ENCODE data around the gene POR. TPM values are rescaled to one million over a fixed set of nuclear protein-coding genes. Genes with fewer than 3 reads are reported as not detected.
A peak's percentile ranks its signal among the peaks of the same experiment; 100 is the strongest.

Gene POR
- total and polyA plus RNA-seq, 2 experiments from 2014 or later: 106 to 220 TPM

DNA sequence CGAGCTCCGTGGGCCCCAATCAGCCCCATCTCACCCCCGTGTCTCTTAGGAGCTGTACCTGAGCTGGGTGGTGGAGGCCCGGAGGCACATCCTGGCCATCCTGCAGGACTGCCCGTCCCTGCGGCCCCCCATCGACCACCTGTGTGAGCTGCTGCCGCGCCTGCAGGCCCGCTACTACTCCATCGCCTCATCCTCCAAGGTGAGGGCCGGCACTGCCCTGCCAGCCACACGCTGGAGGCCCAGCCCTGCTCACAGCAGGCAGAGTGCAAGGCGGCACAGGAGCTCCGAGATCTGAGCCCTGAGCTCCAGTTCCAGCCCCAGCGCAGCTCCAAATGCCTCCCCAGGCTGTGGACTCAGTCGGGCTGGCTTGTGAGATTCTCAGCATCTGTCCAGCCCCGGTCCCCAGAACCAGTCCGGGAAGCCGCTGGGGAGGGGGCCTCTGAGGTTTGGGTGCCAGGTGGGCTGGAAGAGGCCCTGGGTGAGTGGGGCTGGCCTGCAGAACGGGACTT lies 70.1 kb downstream of the POR start:
- Histone ChIP-seq H3K4me1 (ENCODE audit: insufficient read depth) (no peaks in the 10 kb centered on the region), H3K4me3 (no peak overlapping the region), H3K4me2 (no peak overlapping the region), H3K36me3 (replicated peaks; ENCODE audit: insufficient read depth, low read depth) (no peaks in the 10 kb centered on the region), H3K9me2 (replicated peaks; ENCODE audit: insufficient read depth) (no peaks in the 10 kb centered on the region), H3K9me3 (ENCODE audit: low read depth) (no peaks in the 10 kb centered on the region), H3K79me2 (no peaks in the 10 kb centered on the region), H3K27me3 (no peaks in the 10 kb centered on the region), H4K20me1 (ENCODE audit: insufficient read depth, poor library complexity, severe bottlenecking) (no peaks in the 10 kb centered on the region), H3K27ac (no peak overlapping the region), H2AFZ (no peak overlapping the region)
- TF ChIP-seq CTCF (IDR thresholded peaks at IDR 0.05; ENCODE audit: poor library complexity): no peak
- TF ChIP-seq EZH2phosphoT487 (IDR thresholded peaks at IDR 0.05; ENCODE audit: low read depth, severe bottlenecking, unreplicated experiment): no peak
- no peak for TF ChIP-seq EZH2 (IDR thresholded peaks at IDR 0.05; ENCODE audit: borderline replicate concordance)
- peak; percentile 3 for DNase-seq (ENCODE audit: low spot score)
- WGBS (ENCODE audit: low lambda C conversion rate, missing lambda C conversion rate): 89% methylated on average over 21 of the region's 21 CpGs

DNA sequence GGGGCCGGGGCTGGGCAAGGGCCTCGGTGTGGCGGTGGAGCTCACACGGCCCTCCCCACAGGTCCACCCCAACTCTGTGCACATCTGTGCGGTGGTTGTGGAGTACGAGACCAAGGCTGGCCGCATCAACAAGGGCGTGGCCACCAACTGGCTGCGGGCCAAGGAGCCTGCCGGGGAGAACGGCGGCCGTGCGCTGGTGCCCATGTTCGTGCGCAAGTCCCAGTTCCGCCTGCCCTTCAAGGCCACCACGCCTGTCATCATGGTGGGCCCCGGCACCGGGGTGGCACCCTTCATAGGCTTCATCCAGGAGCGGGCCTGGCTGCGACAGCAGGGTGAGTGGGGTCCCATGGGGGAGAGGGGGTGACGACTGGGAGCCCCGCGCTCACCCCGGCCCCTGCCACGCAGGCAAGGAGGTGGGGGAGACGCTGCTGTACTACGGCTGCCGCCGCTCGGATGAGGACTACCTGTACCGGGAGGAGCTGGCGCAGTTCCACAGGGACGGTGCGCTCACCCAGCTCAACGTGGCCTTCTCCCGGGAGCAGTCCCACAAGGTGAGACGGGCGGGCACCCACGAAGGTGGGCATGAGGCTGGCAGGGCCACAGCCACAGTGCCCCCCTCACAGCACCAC lies 70.7 kb downstream of the POR start:
- H3K79me2 ChIP-seq: no peaks in the 10 kb centered on the region
- H2AFZ ChIP-seq: no peak overlapping the region
- H3K36me3 ChIP-seq (replicated peaks; ENCODE audit: insufficient read depth, low read depth): no peaks in the 10 kb centered on the region
- H3K9me2 ChIP-seq (replicated peaks; ENCODE audit: insufficient read depth): no peaks in the 10 kb centered on the region
- 96% methylated on average over 34 of the region's 41 CpGs for WGBS (ENCODE audit: low lambda C conversion rate, missing lambda C conversion rate)
- TF ChIP-seq CTCF (IDR thresholded peaks at IDR 0.05; ENCODE audit: poor library complexity) (no peak), EZH2 (IDR thresholded peaks at IDR 0.05; ENCODE audit: borderline replicate concordance) (no peak), EZH2phosphoT487 (IDR thresholded peaks at IDR 0.05; ENCODE audit: low read depth, severe bottlenecking, unreplicated experiment) (no peak)
- H4K20me1 ChIP-seq (ENCODE audit: insufficient read depth, poor library complexity, severe bottlenecking): no peaks in the 10 kb centered on the region
- H3K27me3 ChIP-seq: no peaks in the 10 kb centered on the region
- DNase-seq (ENCODE audit: low spot score): peak; percentile 19
- H3K4me2 ChIP-seq: no peak overlapping the region
- no peak overlapping the region for H3K4me3 ChIP-seq
- no peaks in the 10 kb centered on the region for H3K4me1 ChIP-seq (ENCODE audit: insufficient read depth)
- H3K27ac ChIP-seq: no peak overlapping the region
- no peaks in the 10 kb centered on the region for H3K9me3 ChIP-seq (ENCODE audit: low read depth)

DNA sequence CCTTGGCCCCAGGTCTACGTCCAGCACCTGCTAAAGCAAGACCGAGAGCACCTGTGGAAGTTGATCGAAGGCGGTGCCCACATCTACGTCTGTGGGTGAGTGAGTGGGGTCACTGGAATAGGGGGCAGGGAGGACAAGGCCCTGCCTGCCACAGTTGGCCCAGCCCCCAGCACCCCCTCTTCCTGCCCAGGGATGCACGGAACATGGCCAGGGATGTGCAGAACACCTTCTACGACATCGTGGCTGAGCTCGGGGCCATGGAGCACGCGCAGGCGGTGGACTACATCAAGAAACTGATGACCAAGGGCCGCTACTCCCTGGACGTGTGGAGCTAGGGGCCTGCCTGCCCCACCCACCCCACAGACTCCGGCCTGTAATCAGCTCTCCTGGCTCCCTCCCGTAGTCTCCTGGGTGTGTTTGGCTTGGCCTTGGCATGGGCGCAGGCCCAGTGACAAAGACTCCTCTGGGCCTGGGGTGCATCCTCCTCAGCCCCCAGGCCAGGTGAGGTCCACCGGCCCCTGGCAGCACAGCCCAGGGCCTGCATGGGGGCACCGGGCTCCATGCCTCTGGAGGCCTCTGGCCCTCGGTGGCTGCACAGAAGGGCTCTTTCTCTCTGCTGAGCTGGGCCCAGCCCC lies 71.3 kb downstream of the POR start:
- no peaks in the 10 kb centered on the region for H3K9me3 ChIP-seq (ENCODE audit: low read depth)
- no peaks in the 10 kb centered on the region for H3K9me2 ChIP-seq (replicated peaks; ENCODE audit: insufficient read depth)
- H4K20me1 ChIP-seq (ENCODE audit: insufficient read depth, poor library complexity, severe bottlenecking): no peaks in the 10 kb centered on the region
- H3K36me3 ChIP-seq (replicated peaks; ENCODE audit: insufficient read depth, low read depth): no peaks in the 10 kb centered on the region
- no peak overlapping the region for H2AFZ ChIP-seq
- H3K27me3 ChIP-seq: no peaks in the 10 kb centered on the region
- TF ChIP-seq CTCF (IDR thresholded peaks at IDR 0.05; ENCODE audit: poor library complexity) (no peak), EZH2phosphoT487 (IDR thresholded peaks at IDR 0.05; ENCODE audit: low read depth, severe bottlenecking, unreplicated experiment) (no peak), EZH2 (IDR thresholded peaks at IDR 0.05; ENCODE audit: borderline replicate concordance) (no peak)
- DNase-seq (ENCODE audit: low spot score): peak; percentile 6
- no peaks in the 10 kb centered on the region for H3K4me1 ChIP-seq (ENCODE audit: insufficient read depth)
- H3K79me2 ChIP-seq: no peaks in the 10 kb centered on the region
- 92% methylated on average over 20 of the region's 20 CpGs for WGBS (ENCODE audit: low lambda C conversion rate, missing lambda C conversion rate)
- H3K4me3 ChIP-seq: no peak overlapping the region
- H3K27ac ChIP-seq: no peak overlapping the region
- no peak overlapping the region for H3K4me2 ChIP-seq
